Measurements from ENCODE around the gene PAPSS1. TPM values are rescaled to one million over a fixed set of nuclear protein-coding genes. Genes with fewer than 3 reads are reported as not detected.

Gene PAPSS1
- total and polyA plus RNA-seq, 2 experiments from 2014 or later = 72.0 to 85.8 TPM

- H3K27ac Mint-ChIP-seq = no peak overlapping the region
These were observed 17.0 kb upstream of the PAPSS1 start for GRCh38 chr4:107736924-107737448.

More at GRCh38 chr4:107736924-107737448, 17.0 kb upstream of the PAPSS1 start:
- H3K27me3 Mint-ChIP-seq (ENCODE audit: insufficient read depth, low read depth, poor library complexity) = peaks cover 5% of the 10 kb centered on the region
- Histone ChIP-seq H3K27ac (ENCODE audit: low read depth) (no peak overlapping the region), H3K27me3 (ENCODE audit: insufficient read depth) (peaks cover 8% of the 10 kb centered on the region; the same call in 1 of the 2 replicates), H4K20me1 (replicated peaks; ENCODE audit: insufficient read depth) (no peaks in the 10 kb centered on the region), H3F3A (replicated peaks; ENCODE audit: low read depth) (no peaks in the 10 kb centered on the region), H2AFZ (peak overlapping the region; percentile 19; the same call in 1 of the 2 replicates), H3K36me3 (ENCODE audit: insufficient read depth) (no peaks in the 10 kb centered on the region), H3K79me2 (replicated peaks; ENCODE audit: insufficient read depth) (no peaks in the 10 kb centered on the region), H3K4me3 (no peak overlapping the region), H3K4me1 (ENCODE audit: insufficient read depth) (peaks cover 17% of the 10 kb centered on the region), H3K4me2 (no peak overlapping the region), H3K9me2 (ENCODE audit: insufficient read depth) (no peaks in the 10 kb centered on the region)
- peak; percentile 82 for ATAC-seq
- H3K9me3 Mint-ChIP-seq = no peaks in the 10 kb centered on the region
- peak; percentile 85 for DNase-seq (ENCODE audit: low spot score)
- H3K36me3 Mint-ChIP-seq (ENCODE audit: low read depth) = no peaks in the 10 kb centered on the region
- peaks cover 23% of the 10 kb centered on the region for H3K4me1 Mint-ChIP-seq
- no peak overlapping the region for H3K4me3 Mint-ChIP-seq
- TF ChIP-seq EZH2 (IDR thresholded peaks at IDR 0.05; ENCODE audit: low read depth, unreplicated experiment) (no peak), CREB1 (CRISPR knock-in tag; IDR thresholded peaks at IDR 0.05; ENCODE audit: low read depth) (peak; percentile 38; the same call in 1 of the 2 replicates), EZH2phosphoT487 (IDR thresholded peaks at IDR 0.05; ENCODE audit: unreplicated experiment) (no peak), REST (IDR thresholded peaks at IDR 0.05; ENCODE audit: unreplicated experiment) (no peak), JUNB (IDR thresholded peaks at IDR 0.05; ENCODE audit: unreplicated experiment) (no peak), POLR2AphosphoS5 (IDR thresholded peaks at IDR 0.05; ENCODE audit: low read depth) (no peak)
- TF ChIP-seq, protein P1, sequence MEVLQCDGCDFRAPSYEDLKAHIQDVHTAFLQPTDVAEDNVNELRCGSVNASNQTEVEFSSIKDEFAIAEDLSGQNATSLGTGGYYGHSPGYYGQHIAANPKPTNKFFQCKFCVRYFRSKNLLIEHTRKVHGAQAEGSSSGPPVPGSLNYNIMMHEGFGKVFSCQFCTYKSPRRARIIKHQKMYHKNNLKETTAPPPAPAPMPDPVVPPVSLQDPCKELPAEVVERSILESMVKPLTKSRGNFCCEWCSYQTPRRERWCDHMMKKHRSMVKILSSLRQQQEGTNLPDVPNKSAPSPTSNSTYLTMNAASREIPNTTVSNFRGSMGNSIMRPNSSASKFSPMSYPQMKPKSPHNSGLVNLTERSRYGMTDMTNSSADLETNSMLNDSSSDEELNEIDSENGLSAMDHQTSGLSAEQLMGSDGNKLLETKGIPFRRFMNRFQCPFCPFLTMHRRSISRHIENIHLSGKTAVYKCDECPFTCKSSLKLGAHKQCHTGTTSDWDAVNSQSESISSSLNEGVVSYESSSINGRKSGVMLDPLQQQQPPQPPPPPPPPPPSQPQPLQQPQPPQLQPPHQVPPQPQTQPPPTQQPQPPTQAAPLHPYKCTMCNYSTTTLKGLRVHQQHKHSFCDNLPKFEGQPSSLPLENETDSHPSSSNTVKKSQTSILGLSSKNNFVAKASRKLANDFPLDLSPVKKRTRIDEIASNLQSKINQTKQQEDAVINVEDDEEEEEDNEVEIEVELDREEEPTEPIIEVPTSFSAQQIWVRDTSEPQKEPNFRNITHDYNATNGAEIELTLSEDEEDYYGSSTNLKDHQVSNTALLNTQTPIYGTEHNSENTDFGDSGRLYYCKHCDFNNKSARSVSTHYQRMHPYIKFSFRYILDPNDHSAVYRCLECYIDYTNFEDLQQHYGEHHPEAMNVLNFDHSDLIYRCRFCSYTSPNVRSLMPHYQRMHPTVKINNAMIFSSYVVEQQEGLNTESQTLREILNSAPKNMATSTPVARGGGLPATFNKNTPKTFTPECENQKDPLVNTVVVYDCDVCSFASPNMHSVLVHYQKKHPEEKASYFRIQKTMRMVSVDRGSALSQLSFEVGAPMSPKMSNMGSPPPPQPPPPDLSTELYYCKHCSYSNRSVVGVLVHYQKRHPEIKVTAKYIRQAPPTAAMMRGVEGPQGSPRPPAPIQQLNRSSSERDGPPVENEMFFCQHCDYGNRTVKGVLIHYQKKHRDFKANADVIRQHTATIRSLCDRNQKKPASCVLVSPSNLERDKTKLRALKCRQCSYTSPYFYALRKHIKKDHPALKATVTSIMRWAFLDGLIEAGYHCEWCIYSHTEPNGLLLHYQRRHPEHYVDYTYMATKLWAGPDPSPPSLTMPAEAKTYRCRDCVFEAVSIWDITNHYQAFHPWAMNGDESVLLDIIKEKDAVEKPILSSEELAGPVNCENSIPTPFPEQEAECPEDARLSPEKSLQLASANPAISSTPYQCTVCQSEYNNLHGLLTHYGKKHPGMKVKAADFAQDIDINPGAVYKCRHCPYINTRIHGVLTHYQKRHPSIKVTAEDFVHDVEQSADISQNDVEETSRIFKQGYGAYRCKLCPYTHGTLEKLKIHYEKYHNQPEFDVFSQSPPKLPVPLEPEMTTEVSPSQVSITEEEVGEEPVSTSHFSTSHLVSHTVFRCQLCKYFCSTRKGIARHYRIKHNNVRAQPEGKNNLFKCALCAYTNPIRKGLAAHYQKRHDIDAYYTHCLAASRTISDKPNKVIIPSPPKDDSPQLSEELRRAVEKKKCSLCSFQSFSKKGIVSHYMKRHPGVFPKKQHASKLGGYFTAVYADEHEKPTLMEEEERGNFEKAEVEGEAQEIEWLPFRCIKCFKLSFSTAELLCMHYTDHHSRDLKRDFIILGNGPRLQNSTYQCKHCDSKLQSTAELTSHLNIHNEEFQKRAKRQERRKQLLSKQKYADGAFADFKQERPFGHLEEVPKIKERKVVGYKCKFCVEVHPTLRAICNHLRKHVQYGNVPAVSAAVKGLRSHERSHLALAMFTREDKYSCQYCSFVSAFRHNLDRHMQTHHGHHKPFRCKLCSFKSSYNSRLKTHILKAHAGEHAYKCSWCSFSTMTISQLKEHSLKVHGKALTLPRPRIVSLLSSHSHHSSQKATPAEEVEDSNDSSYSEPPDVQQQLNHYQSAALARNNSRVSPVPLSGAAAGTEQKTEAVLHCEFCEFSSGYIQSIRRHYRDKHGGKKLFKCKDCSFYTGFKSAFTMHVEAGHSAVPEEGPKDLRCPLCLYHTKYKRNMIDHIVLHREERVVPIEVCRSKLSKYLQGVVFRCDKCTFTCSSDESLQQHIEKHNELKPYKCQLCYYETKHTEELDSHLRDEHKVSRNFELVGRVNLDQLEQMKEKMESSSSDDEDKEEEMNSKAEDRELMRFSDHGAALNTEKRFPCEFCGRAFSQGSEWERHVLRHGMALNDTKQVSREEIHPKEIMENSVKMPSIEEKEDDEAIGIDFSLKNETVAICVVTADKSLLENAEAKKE (CRISPR knock-in tag; IDR thresholded peaks at IDR 0.05) = 0 out of 2 replicates have a peak, but pooled peaks have one; percentile 50
- TF ChIP-seq, protein P2, sequence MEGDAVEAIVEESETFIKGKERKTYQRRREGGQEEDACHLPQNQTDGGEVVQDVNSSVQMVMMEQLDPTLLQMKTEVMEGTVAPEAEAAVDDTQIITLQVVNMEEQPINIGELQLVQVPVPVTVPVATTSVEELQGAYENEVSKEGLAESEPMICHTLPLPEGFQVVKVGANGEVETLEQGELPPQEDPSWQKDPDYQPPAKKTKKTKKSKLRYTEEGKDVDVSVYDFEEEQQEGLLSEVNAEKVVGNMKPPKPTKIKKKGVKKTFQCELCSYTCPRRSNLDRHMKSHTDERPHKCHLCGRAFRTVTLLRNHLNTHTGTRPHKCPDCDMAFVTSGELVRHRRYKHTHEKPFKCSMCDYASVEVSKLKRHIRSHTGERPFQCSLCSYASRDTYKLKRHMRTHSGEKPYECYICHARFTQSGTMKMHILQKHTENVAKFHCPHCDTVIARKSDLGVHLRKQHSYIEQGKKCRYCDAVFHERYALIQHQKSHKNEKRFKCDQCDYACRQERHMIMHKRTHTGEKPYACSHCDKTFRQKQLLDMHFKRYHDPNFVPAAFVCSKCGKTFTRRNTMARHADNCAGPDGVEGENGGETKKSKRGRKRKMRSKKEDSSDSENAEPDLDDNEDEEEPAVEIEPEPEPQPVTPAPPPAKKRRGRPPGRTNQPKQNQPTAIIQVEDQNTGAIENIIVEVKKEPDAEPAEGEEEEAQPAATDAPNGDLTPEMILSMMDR (conservative IDR thresholded peaks at IDR 0.05; ENCODE audit: low read depth in 2 of 2) = peak; percentile 87 to 88
